Stimulated activated CD4-positive, alpha-beta T cell treated with anti-CD3 and anti-CD28 coated beads, Interleukin-2, amount 100 ng/mL, for 24 hours (primary cell): ENCODE measurements around the gene ACTR3C.
"Not testable (repeated sequence)": the region's sequence is repeated elsewhere in the genome, so short reads cannot be mapped to it uniquely, and the experiment has no call there.

Source experiments
- DNase-seq, 2 donors: peaks; one replicate each; pipeline ENCODE4 v3.0.0-alpha.2; 2020

Gene ACTR3C

DNA sequence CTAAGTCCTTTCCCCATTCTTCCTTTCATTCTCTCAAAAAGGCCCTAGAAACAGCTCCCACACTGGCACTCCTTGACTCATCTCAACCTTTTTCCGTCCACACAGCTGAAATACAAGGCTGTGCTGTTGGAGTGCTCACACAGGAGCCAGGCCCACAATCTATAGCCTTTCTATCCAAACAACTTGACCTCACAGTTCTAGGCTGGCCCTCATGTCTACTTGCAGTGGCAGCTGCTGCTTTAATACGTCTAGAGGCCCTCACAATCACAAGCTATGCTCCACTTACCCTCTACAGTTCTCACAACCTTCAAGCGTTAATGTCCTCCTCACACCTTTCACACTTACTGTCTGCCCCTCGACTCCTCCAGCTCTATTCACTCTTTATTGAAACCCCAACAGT, 12.2 kb downstream of the ACTR3C start:
- DNase-seq, result no peak

GRCh38 chr7:150308575-150308974, 14.8 kb downstream of the ACTR3C start:
- DNase-seq, result no peak

GRCh38 chr7:150307904-150308303, 15.4 kb downstream of the ACTR3C start:
- DNase-seq, result no peak

GRCh38 chr7:150307129-150307528, 16.2 kb downstream of the ACTR3C start:
- no peak for DNase-seq

GRCh38 chr7:150306377-150306776, 17.0 kb downstream of the ACTR3C start:
- not testable (repeated sequence) for DNase-seq

DNA sequence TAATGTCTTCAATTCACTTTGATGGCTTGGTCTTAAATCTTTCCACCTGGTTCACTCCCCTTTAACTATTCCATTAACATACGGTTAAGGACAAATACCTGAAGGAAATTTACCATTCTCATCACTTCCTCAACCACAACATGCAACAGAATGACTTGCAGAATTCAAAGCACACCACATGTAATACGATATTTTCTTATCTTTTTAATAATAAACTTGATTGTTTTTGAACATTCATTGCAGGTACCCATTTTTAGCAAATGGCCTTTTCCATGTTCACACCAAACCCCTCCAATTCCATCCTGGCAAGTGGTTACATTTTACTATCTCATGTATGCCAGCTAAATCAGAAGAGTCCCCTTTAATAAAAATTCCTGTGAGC, 17.5 kb downstream of the ACTR3C start:
- DNase-seq, result not testable (repeated sequence)

DNA sequence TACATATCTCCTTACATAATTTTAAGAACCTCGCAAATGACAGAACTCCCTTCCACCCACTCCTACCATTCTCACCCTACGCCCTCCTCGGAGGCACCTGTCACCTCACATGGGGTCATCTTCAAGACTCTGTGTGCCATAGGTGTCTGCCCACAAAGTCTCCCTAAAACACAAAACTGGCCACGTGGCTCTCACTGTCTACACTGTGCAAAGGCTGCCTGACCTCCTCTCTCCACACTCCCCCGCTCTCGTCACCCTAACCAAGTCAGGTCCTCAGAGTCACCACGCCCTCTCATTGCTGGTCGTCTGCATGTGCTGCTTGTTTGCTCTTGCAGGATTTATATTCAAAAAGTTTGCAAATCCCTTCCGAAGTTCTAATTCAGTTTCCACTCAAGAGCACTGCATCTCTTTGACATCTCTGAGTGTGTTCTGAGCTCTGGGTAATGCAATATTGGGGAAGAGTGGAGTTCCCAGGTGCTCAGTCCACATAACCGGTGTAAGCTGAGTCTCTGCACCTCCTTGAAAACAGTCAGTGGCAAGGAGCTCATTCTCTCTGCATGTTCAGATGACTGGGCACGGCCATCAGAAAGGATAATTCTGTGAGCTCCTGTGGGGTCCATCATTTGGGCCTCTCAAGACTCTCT, 18.0 kb downstream of the ACTR3C start:
- not testable (repeated sequence) for DNase-seq

DNA sequence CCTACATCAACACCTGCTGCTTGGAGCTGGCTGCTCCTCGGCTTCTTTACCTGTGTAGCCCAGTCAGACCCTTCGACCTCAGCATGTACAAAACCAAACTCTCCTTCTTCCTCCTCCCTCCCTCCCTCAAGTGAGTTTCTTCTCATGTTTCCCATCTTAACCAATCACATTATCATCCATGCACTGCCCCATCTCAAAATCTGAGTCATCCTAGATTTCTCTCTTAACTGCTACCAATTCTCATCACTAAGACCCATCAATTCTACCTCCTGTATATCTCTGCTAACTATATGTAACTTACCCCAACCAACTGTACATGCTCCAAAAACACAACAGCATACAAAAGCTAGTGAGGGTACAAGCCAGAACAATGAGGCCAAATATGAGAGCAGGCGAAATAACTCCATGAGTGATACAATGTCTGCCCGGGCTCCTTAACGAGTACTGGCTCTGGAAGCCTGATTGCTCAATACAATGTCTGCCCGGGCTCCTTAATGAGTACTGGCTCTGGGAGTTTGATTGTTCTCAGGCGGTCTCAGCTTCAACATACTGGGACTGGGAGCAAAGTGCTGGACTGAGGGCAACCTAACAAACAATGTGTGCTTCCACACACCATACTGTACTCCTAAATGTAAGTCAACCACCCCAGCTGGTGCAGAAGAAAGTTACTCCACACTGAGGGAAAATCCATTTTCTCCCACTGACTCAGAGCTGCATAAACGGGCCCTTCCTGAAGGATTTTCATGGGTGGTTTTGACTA, 18.7 kb downstream of the ACTR3C start:
- DNase-seq, result not testable (repeated sequence)

DNA sequence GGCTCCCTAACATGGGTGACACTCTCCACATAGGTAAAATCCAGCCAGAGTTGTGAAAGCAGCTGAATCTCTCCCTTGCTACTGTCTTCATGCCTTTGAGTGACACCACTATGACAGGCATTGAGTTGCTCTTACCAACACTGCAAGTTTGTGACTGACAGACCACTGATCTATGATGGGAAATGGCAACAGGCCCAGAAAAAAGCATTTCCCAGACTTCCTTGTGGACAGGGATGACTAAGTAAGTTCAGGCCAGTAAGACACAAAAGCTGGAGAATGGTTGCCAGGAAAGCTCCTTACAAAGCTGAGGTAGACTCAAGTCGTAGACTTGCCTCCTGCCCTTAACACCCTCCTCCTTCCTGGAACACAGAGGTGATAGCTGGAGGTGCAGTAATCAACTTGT, 20.4 kb downstream of the ACTR3C start:
- not testable (repeated sequence) for DNase-seq

DNA sequence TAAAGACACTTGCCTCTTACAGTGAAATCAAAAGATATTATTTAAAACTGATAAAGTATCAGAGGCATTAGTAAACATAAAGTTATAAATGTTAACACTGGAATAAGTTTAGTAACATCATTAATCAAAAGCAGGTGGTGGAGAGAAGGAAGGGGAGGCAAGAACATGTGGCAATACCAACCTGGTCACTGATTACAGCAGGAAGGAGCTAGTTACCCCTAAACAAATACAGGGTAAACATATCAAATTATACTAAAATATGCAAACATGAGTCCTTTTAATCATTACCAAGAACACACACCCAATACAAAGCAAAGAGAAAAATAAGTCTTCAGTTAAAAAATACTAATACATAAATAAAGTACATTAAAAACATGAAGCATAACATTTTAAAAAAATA, 25.4 kb downstream of the ACTR3C start:
- DNase-seq, result not testable (repeated sequence)

- DNase-seq, result not testable (repeated sequence)
Observed at GRCh38 chr7:150296802-150297201, 26.5 kb downstream of the ACTR3C start.

- not testable (repeated sequence) for DNase-seq
Observed at GRCh38 chr7:150295614-150296013, 27.7 kb downstream of the ACTR3C start.

DNA sequence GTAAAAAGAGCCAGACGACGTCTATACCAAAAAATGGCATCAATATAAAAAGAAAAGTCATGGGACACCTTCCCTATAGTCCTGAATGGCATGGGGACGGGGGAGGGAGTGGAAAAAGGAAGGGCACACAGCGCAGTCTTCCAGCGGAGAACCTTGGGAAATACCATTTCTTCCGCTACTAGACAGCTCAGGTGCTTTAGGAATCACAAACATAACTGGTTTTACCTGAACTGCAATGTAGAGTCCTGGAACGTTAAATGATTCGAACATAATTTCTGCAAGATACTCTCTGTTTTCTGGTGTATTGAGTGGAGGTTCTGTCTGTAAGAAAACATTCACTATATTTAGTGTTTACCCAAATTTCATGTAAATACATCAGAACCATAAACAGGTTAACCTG, 28.3 kb downstream of the ACTR3C start:
- not testable (repeated sequence) for DNase-seq

- not testable (repeated sequence) for DNase-seq
Observed at GRCh38 chr7:150290317-150290716, 33.0 kb downstream of the ACTR3C start.

GRCh38 chr7:150288816-150289215, 34.5 kb downstream of the ACTR3C start:
- DNase-seq, result not testable (repeated sequence)

DNA sequence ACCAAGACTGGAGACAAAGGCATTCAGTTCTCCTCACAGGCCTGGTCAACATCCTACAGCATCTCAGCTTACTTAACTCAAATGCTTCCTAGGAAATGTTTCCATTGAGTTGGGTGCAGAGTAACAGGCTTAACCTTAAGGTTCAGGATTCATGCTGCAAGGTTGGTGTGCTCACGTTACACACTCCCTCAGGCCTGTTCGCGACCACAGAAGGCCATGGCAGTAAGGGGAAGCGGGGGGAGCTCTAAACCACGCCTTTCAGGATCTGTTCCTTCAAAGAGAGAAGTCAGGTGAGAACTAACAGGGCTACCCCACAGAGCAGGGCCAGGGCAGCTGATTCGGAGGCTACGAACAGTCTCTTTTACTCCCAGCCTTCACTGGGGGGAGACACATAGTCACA, 35.5 kb downstream of the ACTR3C start:
- not testable (repeated sequence) for DNase-seq

- DNase-seq, result peak in 1 of 2 donors; percentile 17
Observed at GRCh38 chr7:150285849-150286754, 37.2 kb downstream of the ACTR3C start.

DNA sequence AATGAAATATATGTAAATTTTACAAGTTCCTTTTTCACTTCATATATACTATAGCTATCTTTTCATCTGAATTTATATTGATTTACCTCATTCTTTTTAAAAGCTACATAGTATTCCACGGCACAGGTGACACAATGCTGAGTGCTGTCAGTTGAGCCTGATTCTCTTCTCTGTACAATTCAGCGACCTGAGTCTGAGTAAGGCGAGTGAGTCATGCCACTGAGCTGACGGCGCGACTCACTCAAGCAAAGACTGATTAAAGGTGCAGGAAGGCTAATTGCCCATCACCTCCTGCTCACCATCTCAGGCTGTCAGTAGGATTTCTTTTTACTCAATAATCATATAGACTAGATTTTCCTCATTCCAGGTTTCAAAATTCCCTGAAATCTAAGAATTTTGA, 39.7 kb downstream of the ACTR3C start:
- DNase-seq, result not testable (repeated sequence)

DNA sequence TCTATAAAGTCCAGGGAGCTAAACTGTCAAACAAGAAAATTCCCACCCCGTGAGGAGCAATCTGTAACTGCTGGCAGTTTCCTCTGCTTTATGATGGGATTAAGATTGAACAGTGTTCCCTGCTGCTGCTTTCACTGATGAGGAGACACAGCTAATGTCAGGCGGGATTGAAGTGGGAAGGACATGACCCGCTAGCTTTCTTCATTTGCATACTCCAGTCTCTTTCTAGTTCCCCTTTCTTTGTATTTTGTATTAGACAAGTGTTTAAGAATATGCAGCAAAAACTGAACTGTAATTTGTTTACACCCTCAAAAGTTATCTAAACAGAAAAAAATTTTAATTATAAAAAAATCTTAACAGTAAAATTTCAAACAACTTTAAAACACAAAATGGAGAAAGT, 40.2 kb downstream of the ACTR3C start:
- not testable (repeated sequence) for DNase-seq

DNA sequence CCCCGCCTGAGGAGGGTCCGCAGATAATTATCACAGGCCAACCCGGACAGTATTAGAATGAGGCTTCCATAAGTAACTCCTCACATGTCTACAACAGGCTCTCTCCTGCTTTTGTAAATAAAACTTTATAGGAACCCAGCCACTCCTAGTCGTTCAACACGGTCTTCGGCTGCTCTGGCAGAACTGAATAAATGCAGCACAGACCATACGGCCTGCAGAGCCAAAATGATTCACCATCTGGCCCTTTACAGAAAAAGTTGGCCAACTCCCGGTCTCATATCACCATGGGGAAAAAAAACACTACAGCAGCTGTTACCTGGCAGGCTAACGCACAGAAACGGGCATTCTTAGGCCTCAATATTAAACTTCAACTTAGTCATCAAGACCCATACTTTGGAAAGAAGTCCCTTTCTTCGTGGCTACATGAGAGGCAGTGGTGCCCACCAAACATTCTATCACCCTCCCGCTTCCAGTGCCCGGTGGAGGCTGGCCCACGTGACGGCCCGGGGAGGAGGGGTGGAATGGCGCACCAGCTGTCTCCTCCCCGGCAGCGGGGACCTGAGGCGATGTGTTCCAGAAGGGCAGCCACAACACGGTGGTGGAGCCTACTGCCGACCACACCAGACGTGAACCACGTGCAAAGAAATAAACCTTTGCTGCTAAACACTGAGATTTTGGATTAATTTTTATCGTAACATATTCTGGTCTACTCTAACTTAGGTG, 41.5 kb downstream of the ACTR3C start:
- DNase-seq, result not testable (repeated sequence)

GRCh38 chr7:150278383-150278782, 45.0 kb downstream of the ACTR3C start:
- DNase-seq, result not testable (repeated sequence)

GRCh38 chr7:150276132-150276695, 47.1 kb downstream of the ACTR3C start:
- peak; percentile 14 to 32 for DNase-seq
